Upper lobe of left lung (tissue), 6 donors: ENCODE data around the gene IP6K3. TPM values are rescaled to one million over a fixed set of nuclear protein-coding genes. Genes with fewer than 3 reads are reported as not detected.
A peak's percentile ranks its signal among the peaks of the same experiment; 100 is the strongest.

Source experiments
- ATAC-seq, 2 donors: fragments of 200-7000 bp; cut with Tn5 transposase; one replicate each; pipeline ENCODE4 v1.9.1; 2022; ENCODE audit warnings: mild to moderate bottlenecking in 2 of 2, moderate library complexity in 2 of 2; ENCODE audit not compliant: low FRiP score in 2 of 2
- DNase-seq, 2 donors: peaks; one replicate each; pipeline ENCODE4 v3.0.0-alpha.2; 2019 to 2020
- H3K27ac ChIP-seq, 4 donors: fragments of 200-600 bp; sonication (generic); one replicate each; pipeline ENCODE4 v1.5.1; 2016 to 2019
- H3K27me3 ChIP-seq, 4 donors: fragments of 200-600 bp; sonication (generic); one replicate each; pipeline ENCODE4 v1.5.1; 2017 to 2019
- H3K36me3 ChIP-seq, 4 donors: fragments of 200-600 bp; sonication (generic); one replicate each; pipeline ENCODE4 v1.5.1; 2016 to 2019
- H3K4me1 ChIP-seq, 4 donors: fragments of 200-600 bp; sonication (generic); one replicate each; pipeline ENCODE4 v1.5.1; 2018 to 2019
- H3K4me3 ChIP-seq, 4 donors: fragments of 200-600 bp; sonication (generic); one replicate each; pipeline ENCODE4 v1.5.1; 2017 to 2019; ENCODE audit warnings: mild to moderate bottlenecking in 2 of 4, moderate library complexity in 1 of 4
- H3K9me3 ChIP-seq, 4 donors: fragments of 200-600 bp; sonication (generic); one replicate each; pipeline ENCODE4 v1.5.1; 2018 to 2019
- CTCF ChIP-seq, 6 experiments: fragments of 450-650 bp in 4 of 6; fragments of 200-600 bp in 2 of 6; sonication (generic) in 2 of 6; IDR thresholded peaks; one replicate each; pipeline ENCODE4 v1.5.1; 2016 to 2019; ENCODE audit warnings: antibody characterized with exemption in 6 of 6
- EP300 ChIP-seq, 4 donors: sonication (generic); formaldehyde crosslinking; IDR thresholded peaks; one replicate each; pipeline ENCODE4 v1.5.1; 2017; ENCODE audit warnings: antibody characterized with exemption in 4 of 4, control low read depth in 2 of 4
- POLR2A ChIP-seq, 4 donors: fragments of 450-650 bp; IDR thresholded peaks; one replicate each; pipeline ENCODE4 v1.5.1; 2016 to 2017; ENCODE audit warnings: antibody characterized with exemption in 4 of 4, mild to moderate bottlenecking in 2 of 4
- POLR2AphosphoS5 ChIP-seq, 2 donors: sonication (generic); formaldehyde crosslinking; IDR thresholded peaks; one replicate each; pipeline ENCODE4 v1.5.1; 2017; ENCODE audit warnings: antibody characterized with exemption in 2 of 2
- WGBS, 2 donors: methylation state at CpG; one replicate each; pipeline ENCODE4 v1.1.5; 2017 to 2018; 5-methylcytosine and 5-hydroxymethylcytosine counted together
- total RNA-seq, 6 donors: library from RNA; depleted of rRNA in 4 of 6; stranded (reverse); fragments of >200 nt in 4 of 6; gene quantifications; one replicate each; pipeline versions ENCODE4 v1.1.0 to v1.2.1, GENCODE V29; 2016 to 2021
- donor health status: DM: no; HTN: no; CAD: no; lungs with moderate emphysema.
- donor health status: DM: no; HTN: yes; CAD: no; lungs with severe emphysema.

Gene IP6K3
- total RNA-seq, 6 donors from 2014 or later, result 1.9 to 11.5 (median 4.9) TPM

DNA sequence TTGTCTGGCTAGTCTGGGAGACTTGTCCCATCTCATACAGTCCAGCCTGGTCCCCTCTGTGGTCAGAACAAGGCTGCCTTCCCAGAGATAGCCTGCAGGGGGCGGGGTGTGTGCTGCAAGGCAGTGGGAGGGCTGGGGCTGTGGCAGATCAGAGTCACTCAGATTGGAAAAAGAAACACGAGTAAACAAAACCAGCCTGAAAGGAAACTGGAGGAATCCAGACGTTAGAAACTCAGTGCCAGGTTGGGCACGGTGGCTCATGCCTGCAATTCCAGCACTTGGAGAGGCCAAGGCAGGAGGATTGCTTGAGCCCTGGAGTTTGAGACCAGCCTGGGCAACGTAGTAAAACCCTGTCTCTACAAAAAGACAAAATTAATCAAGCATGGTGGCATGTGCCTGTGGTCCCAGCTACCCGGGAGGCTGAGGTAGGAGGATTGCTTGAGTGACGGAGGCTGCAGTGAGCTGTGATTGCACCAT is 22.0 kb upstream of the IP6K3 start:
- peaks cover 0 to 18% (median 16%) of the 10 kb centered on the region in 4 donors for H3K36me3 ChIP-seq
- H3K9me3 ChIP-seq, result no peaks in the 10 kb centered on the region
- peak in 1 of 2 donors; percentile 78 for DNase-seq
- H3K27me3 ChIP-seq, result no peaks in the 10 kb centered on the region
- TF ChIP-seq CTCF (IDR thresholded peaks at IDR 0.05) (peak; percentile 71 to 84 (median 76)), POLR2AphosphoS5 (IDR thresholded peaks at IDR 0.05) (no peak)
- H3K4me1 ChIP-seq, result peaks cover 35 to 45% (median 39%) of the 10 kb centered on the region in 4 donors
- WGBS, 2 donors, result 27 to 32% methylated on average over 7 of the region's 7 CpGs
- H3K4me3 ChIP-seq, result no peak overlapping the region
- peak overlapping the region; percentile 1 to 82 (median 30) for H3K27ac ChIP-seq
- ATAC-seq, result peak; percentile 82

DNA sequence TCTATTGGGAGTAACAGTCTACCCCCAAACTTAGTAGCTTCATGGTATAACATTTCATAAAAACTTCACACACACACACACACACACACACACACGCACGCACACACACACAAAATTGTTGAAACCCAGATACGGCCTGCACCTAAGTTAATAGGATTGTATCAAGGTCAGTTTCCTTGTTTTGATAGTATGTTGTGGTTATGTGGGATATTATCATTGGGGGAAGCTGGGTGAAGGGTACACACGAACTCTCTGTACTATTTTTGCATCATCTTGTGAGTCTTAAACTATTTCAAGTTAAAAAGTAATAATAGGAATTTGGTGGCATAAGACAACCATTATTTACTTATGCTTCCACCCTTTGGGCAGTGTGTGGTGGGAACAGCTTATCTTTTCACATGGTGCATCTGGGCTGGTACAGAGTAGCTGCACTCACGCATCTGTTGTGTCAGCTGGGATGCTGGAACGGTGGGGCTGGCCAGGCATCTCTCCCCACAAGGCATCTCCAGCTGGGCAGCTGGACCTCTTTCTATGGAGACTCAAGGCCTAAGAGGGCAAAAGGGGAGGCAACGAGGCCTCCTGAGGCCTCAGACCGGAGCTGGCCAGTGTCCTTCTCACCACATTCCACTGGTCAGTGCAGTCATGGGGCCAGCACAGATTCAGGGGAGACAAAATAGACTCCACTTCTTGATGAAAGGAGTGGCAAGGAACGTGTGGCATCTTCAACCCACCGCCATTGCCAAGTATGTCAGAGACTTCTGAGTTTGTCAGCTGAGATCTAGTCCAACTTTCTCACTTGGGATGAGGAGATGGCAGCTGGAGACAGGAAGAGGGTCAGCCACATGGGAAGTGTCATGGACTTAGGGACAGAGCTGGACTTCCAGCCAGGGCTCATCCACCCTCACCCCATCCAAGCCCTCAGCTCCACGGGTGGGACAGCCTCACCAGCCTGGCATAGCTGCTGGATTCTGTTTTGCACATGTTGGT is 20.5 kb upstream of the IP6K3 start:
- 71 to 73% methylated on average over 8 to 11 of the region's 11 CpGs for WGBS, 2 donors
- peaks cover 28 to 34% (median 33%) of the 10 kb centered on the region in 4 donors for H3K4me1 ChIP-seq
- ATAC-seq, result no peak

GRCh38 chr6:33765368-33765767 is 18.7 kb upstream of the IP6K3 start:
- Histone ChIP-seq H3K27ac (no peak overlapping the region), H3K27me3 (no peaks in the 10 kb centered on the region)

More for the DNA sequence above, 20.5 kb upstream of the IP6K3 start:
- Histone ChIP-seq H3K27me3 (no peaks in the 10 kb centered on the region), H3K4me3 (no peak overlapping the region), H3K36me3 (peaks cover 0 to 3% (median 2%) of the 10 kb centered on the region in 4 donors), H3K9me3 (no peaks in the 10 kb centered on the region), H3K27ac (no peak overlapping the region)
- no peak for DNase-seq
- no peak for TF ChIP-seq EP300 (IDR thresholded peaks at IDR 0.05)
- TF ChIP-seq POLR2A (IDR thresholded peaks at IDR 0.05), result no peak
- TF ChIP-seq CTCF (IDR thresholded peaks at IDR 0.05), result no peak
- no peak for TF ChIP-seq POLR2AphosphoS5 (IDR thresholded peaks at IDR 0.05)

GRCh38 chr6:33764036-33764435 is 17.3 kb upstream of the IP6K3 start:
- Histone ChIP-seq H3K4me1 (peaks cover 8 to 11% (median 9%) of the 10 kb centered on the region in 4 donors), H3K27ac (no peak overlapping the region), H3K36me3 (no peaks in the 10 kb centered on the region), H3K4me3 (no peak overlapping the region), H3K27me3 (no peaks in the 10 kb centered on the region), H3K9me3 (no peaks in the 10 kb centered on the region)
- 85 to 91% methylated on average over 2 of the region's 2 CpGs for WGBS, 2 donors
- DNase-seq (no peak), ATAC-seq (no peak)
- TF ChIP-seq POLR2A (IDR thresholded peaks at IDR 0.05) (no peak), EP300 (IDR thresholded peaks at IDR 0.05) (no peak), POLR2AphosphoS5 (IDR thresholded peaks at IDR 0.05) (no peak), CTCF (IDR thresholded peaks at IDR 0.05) (no peak)

More at GRCh38 chr6:33765368-33765767, 18.7 kb upstream of the IP6K3 start:
- DNase-seq (no peak), ATAC-seq (no peak)
- Histone ChIP-seq H3K4me1 (peaks cover 15 to 21% (median 18%) of the 10 kb centered on the region in 4 donors), H3K36me3 (no peaks in the 10 kb centered on the region), H3K9me3 (no peaks in the 10 kb centered on the region), H3K4me3 (no peak overlapping the region)
- 90 to 92% methylated on average over 8 to 9 of the region's 9 CpGs for WGBS, 2 donors
- TF ChIP-seq POLR2A (IDR thresholded peaks at IDR 0.05) (no peak), CTCF (IDR thresholded peaks at IDR 0.05) (no peak), POLR2AphosphoS5 (IDR thresholded peaks at IDR 0.05) (no peak), EP300 (IDR thresholded peaks at IDR 0.05) (no peak)
